IPS DF 6.9 (cell line): ENCODE measurements around the gene TMEM39B.
"Not testable (repeated sequence)": the region's sequence is repeated elsewhere in the genome, so short reads cannot be mapped to it uniquely, and the experiment has no call there.

Source experiments
- DNase-seq: peaks from one replicate; pipeline ENCODE4 v3.0.0-alpha.2; 2013; ENCODE audit warnings: low read depth, low spot score
- H3K27ac ChIP-seq: one replicate; pipeline ENCODE4 v1.5.1; 2013; ENCODE audit warnings: low read length, control low read depth
- H3K27me3 ChIP-seq: 2 replicates; pipeline ENCODE4 v1.6.1; 2013; ENCODE audit warnings: mild to moderate bottlenecking, low read length; ENCODE audit not compliant: control insufficient read depth, insufficient read depth
- H3K36me3 ChIP-seq: 2 replicates; pipeline ENCODE4 v1.6.1; 2013; ENCODE audit warnings: low read length; ENCODE audit not compliant: control insufficient read depth, insufficient read depth
- H3K4me1 ChIP-seq: 2 replicates; pipeline ENCODE4 v1.6.1; 2013; ENCODE audit warnings: low read length; ENCODE audit not compliant: control insufficient read depth, insufficient read depth
- H3K4me3 ChIP-seq: 2 replicates; pipeline ENCODE4 v1.5.1; 2013; ENCODE audit warnings: mild to moderate bottlenecking, low read length
- H3K9me3 ChIP-seq: 2 replicates; pipeline ENCODE4 v1.6.1; 2013; ENCODE audit warnings: low read length, inconsistent platforms; ENCODE audit not compliant: control insufficient read depth, insufficient read depth
- WGBS: extraction: QIAGEN DNeasy Blood & Tissue Kit; methylation state at CpG from one replicate; pipeline ENCODE4 v1.1.7; 2013; ENCODE audit warnings: mixed read lengths, missing lambda C conversion rate; ENCODE audit not compliant: insufficient read length, insufficient coverage; 5-methylcytosine and 5-hydroxymethylcytosine counted together

TMEM39B gene

GRCh38 chr1:32144033-32144432, 71.3 kb downstream of the TMEM39B start:
- no peaks in the 10 kb centered on the region for H3K36me3 ChIP-seq
- no peak for DNase-seq
- no peaks in the 10 kb centered on the region for H3K9me3 ChIP-seq
- H3K4me3 ChIP-seq, result no peak overlapping the region
- WGBS, result no CpG with 5 or more reads among the region's 3 CpGs
- no peaks in the 10 kb centered on the region for H3K4me1 ChIP-seq
- H3K27ac ChIP-seq, result no peak overlapping the region
- H3K27me3 ChIP-seq, result no peaks in the 10 kb centered on the region

- no CpG with 5 or more reads among the region's 5 CpGs for WGBS
- not testable (repeated sequence) for H3K9me3 ChIP-seq, DNase-seq, H3K36me3 ChIP-seq, H3K27me3 ChIP-seq, H3K27ac ChIP-seq, H3K4me1 ChIP-seq, H3K4me3 ChIP-seq
Observed at GRCh38 chr1:32147799-32148198, 75.1 kb downstream of the TMEM39B start.

- no CpG with 5 or more reads among the region's 9 CpGs for WGBS
- Histone ChIP-seq H3K4me1 (no peaks in the 10 kb centered on the region), H3K27ac (no peak overlapping the region), H3K9me3 (no peaks in the 10 kb centered on the region), H3K4me3 (no peak overlapping the region), H3K27me3 (no peaks in the 10 kb centered on the region), H3K36me3 (no peaks in the 10 kb centered on the region)
- DNase-seq, result no peak
Observed at GRCh38 chr1:32150847-32151246, 78.1 kb downstream of the TMEM39B start.

- no peak for DNase-seq
Observed at GRCh38 chr1:32151319-32151787, 78.6 kb downstream of the TMEM39B start.

More at GRCh38 chr1:32151319-32151787, 78.6 kb downstream of the TMEM39B start:
- Histone ChIP-seq H3K9me3 (no peaks in the 10 kb centered on the region), H3K27me3 (no peaks in the 10 kb centered on the region), H3K4me1 (no peaks in the 10 kb centered on the region), H3K27ac (no peak overlapping the region), H3K36me3 (no peaks in the 10 kb centered on the region; the same call in 1 of the 2 replicates), H3K4me3 (no peak overlapping the region)
- no CpG with 5 or more reads among the region's 5 CpGs for WGBS
